Suprapubic skin (tissue), 4 donors: ENCODE measurements around the gene ZNHIT1.

Experiments
- CTCF ChIP-seq, 2 donors: fragments of 200-600 bp in 1 of 2; fragments of 450-650 bp in 1 of 2; sonication (generic) in 1 of 2; IDR thresholded peaks; one replicate each; pipeline ENCODE4 v1.5.1; 2016 to 2019; ENCODE audit warnings: antibody characterized with exemption in 2 of 2, mild to moderate bottlenecking in 1 of 2, moderate library complexity in 1 of 2
- EP300 ChIP-seq: sonication (generic); formaldehyde crosslinking; IDR thresholded peaks from one replicate; pipeline ENCODE4 v1.6.1; 2017; ENCODE audit warnings: antibody characterized with exemption
- POLR2A ChIP-seq, 2 donors: fragments of 450-650 bp; IDR thresholded peaks; one replicate each; pipeline ENCODE4 v1.6.1; 2017; ENCODE audit warnings: antibody characterized with exemption in 2 of 2, mild to moderate bottlenecking in 2 of 2, moderate library complexity in 2 of 2
- POLR2AphosphoS5 ChIP-seq, 3 donors: sonication (generic); formaldehyde crosslinking; IDR thresholded peaks; one replicate each; pipeline ENCODE4 v1.6.1; 2017; ENCODE audit warnings: antibody characterized with exemption in 3 of 3

- TF ChIP-seq EP300 (no peak), CTCF (IDR thresholded peaks at IDR 0.05) (no peak), POLR2A (IDR thresholded peaks at IDR 0.05) (no peak), POLR2AphosphoS5 (IDR thresholded peaks at IDR 0.05) (no peak)
Observed at GRCh38 chr7:101235522-101235921, 17.6 kb downstream of the ZNHIT1 start.
